Measurements from ENCODE around the gene TRIM17. TPM values are rescaled to one million over a fixed set of nuclear protein-coding genes. Genes with fewer than 3 reads are reported as not detected.
"Not testable (repeated sequence)": the region's sequence is repeated elsewhere in the genome, so short reads cannot be mapped to it uniquely, and the experiment has no call there.

Gene TRIM17
- polyA plus RNA-seq, 1 donor (not counting 4 experiments of a cell fraction or from before 2014, with no cell fraction given): 0.24 TPM

DNA sequence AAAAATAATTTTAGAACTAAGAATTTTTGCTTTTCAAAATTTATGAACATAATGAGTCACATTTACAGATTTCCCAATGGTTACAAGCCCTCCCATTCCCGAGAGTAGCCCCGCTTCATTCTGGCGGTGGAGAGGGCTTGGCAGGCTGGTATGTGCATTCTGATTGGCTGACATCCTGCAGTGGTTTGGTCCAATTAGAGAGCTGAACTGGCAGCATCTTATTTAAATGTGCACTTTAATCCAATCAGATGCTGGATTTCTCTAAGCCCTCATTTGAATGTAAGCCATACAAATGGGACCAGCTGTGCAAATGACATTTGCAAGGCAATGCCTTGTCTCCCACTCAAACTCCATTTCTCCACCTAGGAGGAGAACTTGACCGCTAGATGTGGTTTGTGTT, 18.0 kb upstream of the TRIM17 start:
- Histone ChIP-seq H3K36me3 (ENCODE audit: control insufficient read depth in 2 of 2, extremely low read depth in 1 of 2, insufficient read depth in 2 of 2, low read length in 2 of 2) (no peaks in the 10 kb centered on the region), H2AFZ (ENCODE audit: control insufficient read depth, low read length) (no peak overlapping the region), H3K27ac (ENCODE audit: control insufficient read depth, insufficient read depth, low read length) (no peak overlapping the region), H3K27me3 (ENCODE audit: control insufficient read depth, extremely low read depth, insufficient read depth, low read length) (peaks cover 16% of the 10 kb centered on the region), H4K20me1 (ENCODE audit: control insufficient read depth, extremely low read depth, insufficient read depth, low read length) (no peaks in the 10 kb centered on the region), H3K79me2 (ENCODE audit: control insufficient read depth, insufficient read depth, low read length) (no peaks in the 10 kb centered on the region), H3K9ac (ENCODE audit: control insufficient read depth, extremely low read depth, insufficient read depth, low read length) (no peak overlapping the region), H3K4me1 (ENCODE audit: control insufficient read depth, extremely low read depth, insufficient read depth, low read length) (peaks cover 3% of the 10 kb centered on the region), H3K4me2 (ENCODE audit: control insufficient read depth, extremely low read depth, insufficient read depth, low read depth, low read length) (no peak overlapping the region), H3K4me3 (ENCODE audit: control insufficient read depth in 2 of 3, extremely low read depth in 1 of 3, insufficient read depth in 2 of 3, low read depth in 1 of 3, low read length in 3 of 3) (no peak overlapping the region), H3K9me1 (ENCODE audit: control insufficient read depth, extremely low read depth, insufficient read depth, low read length) (no peaks in the 10 kb centered on the region), H3K9me3 (ENCODE audit: control insufficient read depth, low read depth, low read length) (no peaks in the 10 kb centered on the region)
- FAIRE-seq (no peak), DNase-seq (ENCODE audit: low read depth, low spot score) (no peak)
- dilution Hi-C loops (cut with MboI; ENCODE audit: extremely low pct_ligation_motif_present, low sequenced_read_pairs): no loop called here
- TF ChIP-seq EZH2 (IDR thresholded peaks at IDR 0.05; ENCODE audit: low read length): no peak
- TF ChIP-seq, protein P1, sequence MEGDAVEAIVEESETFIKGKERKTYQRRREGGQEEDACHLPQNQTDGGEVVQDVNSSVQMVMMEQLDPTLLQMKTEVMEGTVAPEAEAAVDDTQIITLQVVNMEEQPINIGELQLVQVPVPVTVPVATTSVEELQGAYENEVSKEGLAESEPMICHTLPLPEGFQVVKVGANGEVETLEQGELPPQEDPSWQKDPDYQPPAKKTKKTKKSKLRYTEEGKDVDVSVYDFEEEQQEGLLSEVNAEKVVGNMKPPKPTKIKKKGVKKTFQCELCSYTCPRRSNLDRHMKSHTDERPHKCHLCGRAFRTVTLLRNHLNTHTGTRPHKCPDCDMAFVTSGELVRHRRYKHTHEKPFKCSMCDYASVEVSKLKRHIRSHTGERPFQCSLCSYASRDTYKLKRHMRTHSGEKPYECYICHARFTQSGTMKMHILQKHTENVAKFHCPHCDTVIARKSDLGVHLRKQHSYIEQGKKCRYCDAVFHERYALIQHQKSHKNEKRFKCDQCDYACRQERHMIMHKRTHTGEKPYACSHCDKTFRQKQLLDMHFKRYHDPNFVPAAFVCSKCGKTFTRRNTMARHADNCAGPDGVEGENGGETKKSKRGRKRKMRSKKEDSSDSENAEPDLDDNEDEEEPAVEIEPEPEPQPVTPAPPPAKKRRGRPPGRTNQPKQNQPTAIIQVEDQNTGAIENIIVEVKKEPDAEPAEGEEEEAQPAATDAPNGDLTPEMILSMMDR (optimal IDR thresholded peaks at IDR 0.05 in 1 of 3, IDR thresholded peaks at IDR 0.05 in 1 of 3, conservative IDR thresholded peaks at IDR 0.05 in 1 of 3; ENCODE audit: extremely low read depth in 1 of 3, insufficient read depth in 2 of 3, low read length in 3 of 3): no peak

DNA sequence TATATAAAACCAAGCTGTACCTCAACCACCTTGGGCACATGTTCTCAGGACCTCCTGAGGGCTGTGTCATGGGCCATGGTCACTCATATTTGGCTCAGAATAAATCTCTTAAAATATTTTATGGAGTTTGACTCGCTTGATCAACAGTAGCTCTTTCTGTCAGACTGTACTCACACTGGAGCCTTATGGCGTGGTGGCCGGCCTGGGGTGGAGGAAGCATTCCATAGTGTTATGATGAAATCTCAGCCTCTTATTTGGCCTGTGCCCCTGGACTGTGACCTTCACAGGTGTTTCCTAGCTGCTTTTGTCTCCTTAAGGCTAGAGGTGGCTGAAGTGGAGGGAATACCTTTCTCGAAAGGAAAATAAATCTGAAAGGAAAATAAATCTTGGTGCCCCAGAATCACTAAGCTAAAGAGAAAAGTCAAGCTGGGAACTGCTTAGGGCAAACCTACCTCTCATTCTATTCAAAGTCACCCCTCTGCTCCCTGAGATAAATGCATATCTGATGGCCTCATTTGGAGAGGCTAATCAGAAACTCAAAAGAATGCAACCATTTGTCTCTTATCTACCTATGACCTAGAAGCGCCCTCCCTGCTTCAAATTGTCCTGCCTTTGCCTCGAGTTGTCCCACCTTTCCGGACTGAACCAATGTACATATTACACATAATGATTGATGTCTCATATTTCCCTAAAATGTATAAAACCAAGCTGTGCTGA, 16.8 kb upstream of the TRIM17 start:
- not testable (repeated sequence) for FAIRE-seq
- H3K27me3 ChIP-seq (ENCODE audit: control insufficient read depth, extremely low read depth, insufficient read depth, low read length): peaks cover 24% of the 10 kb centered on the region

DNA sequence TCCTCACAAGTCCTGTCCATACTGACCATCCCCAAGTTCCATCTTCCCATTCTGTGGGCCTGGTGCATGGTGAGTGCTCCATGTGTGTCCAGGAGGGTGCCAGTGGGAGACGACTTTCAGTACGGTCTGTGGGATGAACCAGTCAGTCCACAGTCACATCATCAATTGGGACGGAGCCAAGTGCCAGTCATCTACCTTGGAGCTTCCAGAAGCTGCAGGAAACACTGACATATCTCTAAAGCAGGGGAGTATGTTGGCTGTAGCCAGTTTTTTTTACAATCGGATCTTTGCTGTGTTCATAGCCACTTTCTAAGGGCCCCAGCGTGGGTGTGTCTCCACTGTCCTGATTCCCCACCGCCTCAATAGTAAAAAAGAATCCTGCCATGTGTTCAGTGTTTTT, 13.6 kb upstream of the TRIM17 start:
- no peak overlapping the region for H3K4me3 ChIP-seq (ENCODE audit: control insufficient read depth in 2 of 3, extremely low read depth in 1 of 3, insufficient read depth in 2 of 3, low read depth in 1 of 3, low read length in 3 of 3)
- H3K4me2 ChIP-seq (ENCODE audit: control insufficient read depth, extremely low read depth, insufficient read depth, low read depth, low read length): no peak overlapping the region
- dilution Hi-C loops (cut with MboI; ENCODE audit: extremely low pct_ligation_motif_present, low sequenced_read_pairs): no loop called here
- peaks cover 3% of the 10 kb centered on the region for H3K4me1 ChIP-seq (ENCODE audit: control insufficient read depth, extremely low read depth, insufficient read depth, low read length)
- FAIRE-seq (no peak), DNase-seq (ENCODE audit: low read depth, low spot score) (no peak)
- no peaks in the 10 kb centered on the region for H3K79me2 ChIP-seq (ENCODE audit: control insufficient read depth, insufficient read depth, low read length)
- no peak overlapping the region for H3K27ac ChIP-seq (ENCODE audit: control insufficient read depth, insufficient read depth, low read length)
- H3K9me3 ChIP-seq (ENCODE audit: control insufficient read depth, low read depth, low read length): no peaks in the 10 kb centered on the region
- no peaks in the 10 kb centered on the region for H3K36me3 ChIP-seq (ENCODE audit: control insufficient read depth in 2 of 2, extremely low read depth in 1 of 2, insufficient read depth in 2 of 2, low read length in 2 of 2)
- H2AFZ ChIP-seq (ENCODE audit: control insufficient read depth, low read length): no peak overlapping the region
- TF ChIP-seq, protein P1 (optimal IDR thresholded peaks at IDR 0.05 in 1 of 3, IDR thresholded peaks at IDR 0.05 in 1 of 3, conservative IDR thresholded peaks at IDR 0.05 in 1 of 3; ENCODE audit: extremely low read depth in 1 of 3, insufficient read depth in 2 of 3, low read length in 3 of 3): no peak
- TF ChIP-seq EZH2 (IDR thresholded peaks at IDR 0.05; ENCODE audit: low read length): no peak
- no peak overlapping the region for H3K9ac ChIP-seq (ENCODE audit: control insufficient read depth, extremely low read depth, insufficient read depth, low read length)
- H3K27me3 ChIP-seq (ENCODE audit: control insufficient read depth, extremely low read depth, insufficient read depth, low read length): peaks cover 27% of the 10 kb centered on the region
- no peaks in the 10 kb centered on the region for H3K9me1 ChIP-seq (ENCODE audit: control insufficient read depth, extremely low read depth, insufficient read depth, low read length)
- H4K20me1 ChIP-seq (ENCODE audit: control insufficient read depth, extremely low read depth, insufficient read depth, low read length): no peaks in the 10 kb centered on the region

More for the DNA sequence above, 16.8 kb upstream of the TRIM17 start:
- H3K79me2 ChIP-seq (ENCODE audit: control insufficient read depth, insufficient read depth, low read length); H3K9me3 ChIP-seq (ENCODE audit: control insufficient read depth, low read depth, low read length); H3K4me2 ChIP-seq (ENCODE audit: control insufficient read depth, extremely low read depth, insufficient read depth, low read depth, low read length); H3K4me3 ChIP-seq (ENCODE audit: control insufficient read depth in 2 of 3, extremely low read depth in 1 of 3, insufficient read depth in 2 of 3, low read depth in 1 of 3, low read length in 3 of 3); H3K27ac ChIP-seq (ENCODE audit: control insufficient read depth, insufficient read depth, low read length); H3K36me3 ChIP-seq (ENCODE audit: control insufficient read depth in 2 of 2, extremely low read depth in 1 of 2, insufficient read depth in 2 of 2, low read length in 2 of 2); DNase-seq (ENCODE audit: low read depth, low spot score); dilution Hi-C loops (cut with MboI; ENCODE audit: extremely low pct_ligation_motif_present, low sequenced_read_pairs); H3K9me1 ChIP-seq (ENCODE audit: control insufficient read depth, extremely low read depth, insufficient read depth, low read length); H2AFZ ChIP-seq (ENCODE audit: control insufficient read depth, low read length); H4K20me1 ChIP-seq (ENCODE audit: control insufficient read depth, extremely low read depth, insufficient read depth, low read length); H3K9ac ChIP-seq (ENCODE audit: control insufficient read depth, extremely low read depth, insufficient read depth, low read length); H3K4me1 ChIP-seq (ENCODE audit: control insufficient read depth, extremely low read depth, insufficient read depth, low read length): not testable (repeated sequence)
